Measurements from ENCODE around the gene CDC37L1.

Gene CDC37L1

GRCh38 chr9:4669890-4670289 lies 9.5 kb upstream of the CDC37L1 start:
- no peak for DNase-seq

GRCh38 chr9:4670591-4670990 lies 8.8 kb upstream of the CDC37L1 start:
- no peak for DNase-seq

- DNase-seq: no peak
These were observed 7.6 kb upstream of the CDC37L1 start for GRCh38 chr9:4671737-4672136.

GRCh38 chr9:4674783-4675182 lies 4.6 kb upstream of the CDC37L1 start:
- peak; percentile 75 for DNase-seq

- no peak for DNase-seq
These were observed 2.0 kb upstream of the CDC37L1 start for GRCh38 chr9:4677392-4677791.

- peak; percentile 43 for DNase-seq
These were observed 596 bp upstream of the CDC37L1 start for GRCh38 chr9:4678679-4679267.

- no peak for DNase-seq
These were observed 780 bp downstream of the CDC37L1 start for GRCh38 chr9:4680173-4680525.

- peak; percentile 53 for DNase-seq
These were observed 1.4 kb downstream of the CDC37L1 start for GRCh38 chr9:4680750-4681149.

- DNase-seq: no peak
These were observed 5.5 kb downstream of the CDC37L1 start for GRCh38 chr9:4684820-4685219.

GRCh38 chr9:4686112-4686511 lies 6.7 kb downstream of the CDC37L1 start:
- DNase-seq: no peak

GRCh38 chr9:4686584-4686983 lies 7.2 kb downstream of the CDC37L1 start:
- no peak for DNase-seq

GRCh38 chr9:4689021-4689420 lies 9.7 kb downstream of the CDC37L1 start:
- DNase-seq: no peak

- DNase-seq: no peak
These were observed 10.3 kb downstream of the CDC37L1 start for GRCh38 chr9:4689687-4690104.

- no peak for DNase-seq
These were observed 10.8 kb downstream of the CDC37L1 start for GRCh38 chr9:4690144-4690543.

GRCh38 chr9:4691795-4692194 lies 12.4 kb downstream of the CDC37L1 start:
- DNase-seq: peak; percentile 52

GRCh38 chr9:4700091-4700490 lies 20.7 kb downstream of the CDC37L1 start:
- no peak for DNase-seq

GRCh38 chr9:4700932-4701331 lies 21.6 kb downstream of the CDC37L1 start:
- DNase-seq: no peak

- no peak for DNase-seq
These were observed 22.2 kb downstream of the CDC37L1 start for GRCh38 chr9:4701526-4701925.

- DNase-seq: peak; percentile 26
These were observed 24.8 kb downstream of the CDC37L1 start for GRCh38 chr9:4704129-4704528.

GRCh38 chr9:4706021-4706420 lies 26.7 kb downstream of the CDC37L1 start:
- DNase-seq: no peak

GRCh38 chr9:4706971-4707622 lies 27.7 kb downstream of the CDC37L1 start:
- no peak for DNase-seq

- no peak for DNase-seq
These were observed 30.0 kb downstream of the CDC37L1 start for GRCh38 chr9:4709380-4709779.

GRCh38 chr9:4713849-4714248 lies 34.5 kb downstream of the CDC37L1 start:
- no peak for DNase-seq

- no peak for DNase-seq
These were observed 35.1 kb downstream of the CDC37L1 start for GRCh38 chr9:4714266-4715016.

Measured in HCEC 1CT (cell line).